MM.1S (cell line): ENCODE measurements around the gene ALDOB.

Experiments used
- EZH2 ChIP-seq: fragments of 300-600 bp; sonication (generic); optimal IDR thresholded peaks from 2 replicates; pipeline ENCODE3; 2017; ENCODE audit warnings: low read depth, mild to moderate bottlenecking, antibody characterized with exemption, low read length, mixed read lengths
- TF ChIP-seq, protein P1 (sequence below): fragments of 300-600 bp; sonication (generic); IDR thresholded peaks from 2 replicates; pipeline ENCODE4 v1.5.1; 2016; ENCODE audit warnings: antibody characterized with exemption, low read length, mixed read lengths

DNA sequence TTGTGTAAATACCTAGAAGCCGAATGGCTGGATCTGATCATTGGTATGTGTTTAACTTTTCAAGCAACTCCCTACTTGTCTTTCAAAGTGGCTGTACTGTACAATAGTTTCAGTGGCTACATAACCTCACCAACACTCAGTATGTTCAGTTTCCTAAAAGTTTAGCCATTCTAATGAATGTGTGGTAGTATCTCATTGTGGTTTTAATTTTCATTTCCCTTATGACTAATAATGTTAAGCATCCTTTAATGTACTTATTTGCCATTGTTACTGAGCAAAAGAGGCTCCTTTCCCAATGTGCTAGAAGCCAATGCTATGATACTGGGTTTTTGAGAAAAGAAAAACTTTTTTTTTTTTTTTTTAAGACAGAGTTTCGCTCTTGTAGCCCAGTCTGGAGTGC is 27.8 kb upstream of the ALDOB start:
- TF ChIP-seq, protein P1, sequence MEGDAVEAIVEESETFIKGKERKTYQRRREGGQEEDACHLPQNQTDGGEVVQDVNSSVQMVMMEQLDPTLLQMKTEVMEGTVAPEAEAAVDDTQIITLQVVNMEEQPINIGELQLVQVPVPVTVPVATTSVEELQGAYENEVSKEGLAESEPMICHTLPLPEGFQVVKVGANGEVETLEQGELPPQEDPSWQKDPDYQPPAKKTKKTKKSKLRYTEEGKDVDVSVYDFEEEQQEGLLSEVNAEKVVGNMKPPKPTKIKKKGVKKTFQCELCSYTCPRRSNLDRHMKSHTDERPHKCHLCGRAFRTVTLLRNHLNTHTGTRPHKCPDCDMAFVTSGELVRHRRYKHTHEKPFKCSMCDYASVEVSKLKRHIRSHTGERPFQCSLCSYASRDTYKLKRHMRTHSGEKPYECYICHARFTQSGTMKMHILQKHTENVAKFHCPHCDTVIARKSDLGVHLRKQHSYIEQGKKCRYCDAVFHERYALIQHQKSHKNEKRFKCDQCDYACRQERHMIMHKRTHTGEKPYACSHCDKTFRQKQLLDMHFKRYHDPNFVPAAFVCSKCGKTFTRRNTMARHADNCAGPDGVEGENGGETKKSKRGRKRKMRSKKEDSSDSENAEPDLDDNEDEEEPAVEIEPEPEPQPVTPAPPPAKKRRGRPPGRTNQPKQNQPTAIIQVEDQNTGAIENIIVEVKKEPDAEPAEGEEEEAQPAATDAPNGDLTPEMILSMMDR: no peak
- TF ChIP-seq EZH2: no peak
